Measurements from ENCODE around the gene SP6. TPM values are rescaled to one million over a fixed set of nuclear protein-coding genes. Genes with fewer than 3 reads are reported as not detected.

The SP6 gene
- total and polyA plus RNA-seq, 2 of the 8 experiments (the other 6 are each of a cell fraction or from before 2014, with no cell fraction given): 1.2 to 1.5 TPM

DNA sequence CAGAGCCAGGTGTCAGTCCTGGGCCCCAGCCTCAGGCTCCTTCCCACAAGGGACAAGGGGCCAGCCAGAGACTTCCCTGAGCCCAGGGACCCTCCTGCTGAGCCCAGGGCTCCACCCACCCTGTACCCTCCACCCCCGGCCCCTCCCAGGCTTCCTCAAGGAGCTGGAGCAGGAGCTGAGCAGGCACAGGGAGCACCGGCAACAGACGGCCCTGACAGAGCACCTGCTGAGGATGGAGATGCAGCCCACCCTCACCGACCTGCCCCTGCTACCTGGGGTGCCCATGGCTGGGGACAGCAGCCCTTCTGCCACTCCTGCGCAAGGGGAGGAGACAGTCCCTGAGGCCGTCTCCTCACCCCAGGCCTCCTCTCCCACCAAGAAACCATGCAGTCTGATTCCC is 14.4 kb downstream of the SP6 start:
- Histone ChIP-seq H2BK12ac (ENCODE audit: low read depth, low read length) (no peak overlapping the region), H3K4me2 (ENCODE audit: insufficient read depth in 1 of 2, low read depth in 2 of 2, low read length in 2 of 2) (no peak overlapping the region), H3K4me3 (ENCODE audit: extremely low read depth in 1 of 4, insufficient read depth in 2 of 4, low read depth in 3 of 4, low read length in 4 of 4) (no peak overlapping the region), H4K5ac (ENCODE audit: insufficient read length, low read depth, low read length) (no peak overlapping the region), H3K23me2 (ENCODE audit: low read depth, low read length) (peaks cover 2% of the 10 kb centered on the region; the same call in 1 of the 2 replicates), H4K20me1 (replicated peaks in 1 of 2; ENCODE audit: control insufficient read depth in 1 of 2, insufficient read depth in 2 of 2, low read length in 2 of 2) (peaks cover 0 to 2% of the 10 kb centered on the region in 2 experiments), H3K79me2 (ENCODE audit: control insufficient read depth in 1 of 2, insufficient read depth in 2 of 2, low read length in 2 of 2) (no peaks in the 10 kb centered on the region), H3K9ac (replicated peaks in 1 of 4; ENCODE audit: extremely low read depth in 1 of 4, low read depth in 3 of 4, low read length in 3 of 4) (no peak overlapping the region), H3K9me3 (ENCODE audit: insufficient read depth in 2 of 2, low read depth in 1 of 2, low read length in 1 of 2) (no peaks in the 10 kb centered on the region), H3K23ac (ENCODE audit: insufficient read length) (no peak overlapping the region), H2BK15ac (ENCODE audit: low read length) (no peak overlapping the region), H2BK20ac (ENCODE audit: low read length) (no peak overlapping the region), H4K8ac (ENCODE audit: extremely low read depth, insufficient read depth, low read length) (no peak overlapping the region; the same call in 1 of the 2 replicates), H3K56ac (replicated peaks; ENCODE audit: insufficient read length, low read depth, low read length) (no peak overlapping the region), H3K27me3 (replicated peaks in 1 of 4; ENCODE audit: control insufficient read depth in 3 of 4, extremely low read depth in 1 of 4, insufficient read depth in 3 of 4, low read length in 3 of 4) (no peaks in the 10 kb centered on the region), H2AFZ (ENCODE audit: low read length) (no peak overlapping the region), H3K4ac (replicated peaks; ENCODE audit: insufficient read length, low read depth, low read length) (no peak overlapping the region), H2BK120ac (replicated peaks; ENCODE audit: low read depth, low read length) (no peak overlapping the region), H3K14ac (ENCODE audit: insufficient read length) (no peak overlapping the region), H3K36me3 (ENCODE audit: control insufficient read depth in 2 of 4, insufficient read depth in 4 of 4, low read length in 3 of 4) (peaks cover 0 to 9% (median 1%) of the 10 kb centered on the region in 4 experiments; a peak in 4 of 8 replicates), H2AK5ac (ENCODE audit: low read depth, low read length) (no peak overlapping the region), H4K91ac (replicated peaks; ENCODE audit: insufficient read length, low read length) (no peak overlapping the region), H2BK5ac (ENCODE audit: low read depth, low read length) (no peak overlapping the region), H3K4me1 (replicated peaks in 1 of 4; ENCODE audit: control insufficient read depth in 3 of 4, insufficient read depth in 4 of 4, low read length in 3 of 4) (peaks cover 0 to 13% (median 5%) of the 10 kb centered on the region in 4 experiments; a peak in 5 of 7 replicates), H3K18ac (ENCODE audit: extremely low read depth, low read length) (no peak overlapping the region), H3K27ac (ENCODE audit: low read depth, low read length) (no peak overlapping the region), H3K79me1 (ENCODE audit: low read depth, low read length) (no peaks in the 10 kb centered on the region)
- TF ChIP-seq ZNF274 (IDR thresholded peaks at IDR 0.05; ENCODE audit: borderline replicate concordance, extremely low read depth, low read length): no peak
- no peak for TF ChIP-seq EZH2 (IDR thresholded peaks at IDR 0.05; ENCODE audit: low read depth, low read length, severe bottlenecking)
- TF ChIP-seq BRCA1 (IDR thresholded peaks at IDR 0.05; ENCODE audit: low read depth, low read length): no peak
- no peak for DNase-seq (ENCODE audit: low read depth in 1 of 2, low spot score in 2 of 2)
- WGBS, 2 experiments (ENCODE audit: extremely low coverage in 1 of 2, insufficient coverage in 1 of 2, insufficient read length in 1 of 2, insufficient replicate concordance in 2 of 2, low coverage in 1 of 2, low lambda C conversion rate in 2 of 2, missing lambda C conversion rate in 1 of 2): 86% methylated on average over 5 of the region's 6 CpGs; no CpG with 5 or more reads in 1 of the 2 experiments
- no peak for FAIRE-seq
- ChIA-PET POLR2A (ENCODE audit: partially characterized antibody) (interaction anchor here (0.7 to 2.6 kb wide), 6 partner anchors 10 to 134 kb away, joined by 3 to 7 read pairs (median 4); partner anchors contain the start of gene CDK5RAP3), CTCF (ENCODE audit: partially characterized antibody) (interaction anchor here (0.6 to 33.0 kb wide), 5 partner anchors 20 to 118 kb away, joined by 3 to 1206 read pairs (median 3); partner anchors contain the start of genes SP2 and SP6)

Measured in H1 (cell line).